ENCODE data around the gene CILP2. TPM values are rescaled to one million over a fixed set of nuclear protein-coding genes. Genes with fewer than 3 reads are reported as not detected.

The CILP2 gene
- total and polyA plus RNA-seq, 2 experiments from 2014 or later: 4.0 to 21.6 TPM

DNA sequence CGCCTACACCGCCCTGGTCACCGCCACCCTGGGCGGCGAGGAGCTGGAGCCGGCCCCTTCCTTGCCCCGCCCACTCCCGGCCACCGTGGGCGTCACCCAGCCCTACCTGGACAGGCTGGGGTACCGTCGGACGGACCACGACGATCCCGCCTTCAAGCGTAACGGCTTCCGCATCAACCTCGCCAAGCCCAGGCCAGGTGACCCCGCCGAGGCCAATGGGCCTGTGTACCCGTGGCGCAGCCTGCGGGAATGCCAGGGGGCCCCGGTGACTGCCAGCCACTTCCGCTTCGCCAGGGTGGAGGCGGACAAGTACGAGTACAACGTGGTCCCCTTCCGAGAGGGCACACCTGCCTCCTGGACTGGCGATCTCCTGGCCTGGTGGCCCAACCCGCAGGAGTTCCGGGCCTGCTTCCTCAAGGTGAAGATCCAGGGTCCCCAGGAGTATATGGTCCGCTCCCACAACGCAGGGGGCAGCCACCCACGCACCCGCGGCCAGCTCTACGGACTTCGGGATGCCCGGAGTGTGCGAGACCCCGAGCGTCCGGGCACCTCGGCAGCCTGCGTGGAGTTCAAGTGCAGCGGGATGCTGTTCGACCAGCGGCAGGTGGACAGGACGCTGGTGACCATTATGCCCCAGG is 7.0 kb downstream of the CILP2 start:
- no peaks in the 10 kb centered on the region for H3K79me2 ChIP-seq (replicated peaks; ENCODE audit: insufficient read depth)
- no peaks in the 10 kb centered on the region; the same call in 2 of the 3 replicates for H3K9me3 Mint-ChIP-seq
- no peak for DNase-seq (ENCODE audit: low spot score)
- no peak overlapping the region for H3K4me3 Mint-ChIP-seq
- no peak overlapping the region for H3K4me2 ChIP-seq
- no peak overlapping the region for H3K4me3 ChIP-seq
- no peaks in the 10 kb centered on the region for H3K36me3 ChIP-seq (ENCODE audit: insufficient read depth)
- H2AFZ ChIP-seq: no peak overlapping the region
- H3K9me2 ChIP-seq (ENCODE audit: insufficient read depth): no peaks in the 10 kb centered on the region
- no peaks in the 10 kb centered on the region; the same call in 2 of the 3 replicates for H3K36me3 Mint-ChIP-seq (ENCODE audit: low read depth)
- no peaks in the 10 kb centered on the region for H3F3A ChIP-seq (replicated peaks; ENCODE audit: low read depth)
- H3K27me3 ChIP-seq (ENCODE audit: insufficient read depth): peaks cover 5% of the 10 kb centered on the region; the same call in 1 of the 2 replicates
- no peak overlapping the region for H3K27ac ChIP-seq (ENCODE audit: low read depth)
- no peaks in the 10 kb centered on the region for H4K20me1 ChIP-seq (replicated peaks; ENCODE audit: insufficient read depth)
- peaks cover 8% of the 10 kb centered on the region; the same call in 2 of the 3 replicates for H3K4me1 Mint-ChIP-seq
- no peaks in the 10 kb centered on the region for H3K4me1 ChIP-seq (ENCODE audit: insufficient read depth)
- H3K27ac Mint-ChIP-seq: no peak overlapping the region
- TF ChIP-seq CREB1 (CRISPR knock-in tag; IDR thresholded peaks at IDR 0.05; ENCODE audit: low read depth): no peak
- TF ChIP-seq ZNF331 (CRISPR knock-in tag; IDR thresholded peaks at IDR 0.05; ENCODE audit: low read depth): no peak
- TF ChIP-seq EZH2 (IDR thresholded peaks at IDR 0.05; ENCODE audit: low read depth, unreplicated experiment): no peak
- TF ChIP-seq, protein P1, sequence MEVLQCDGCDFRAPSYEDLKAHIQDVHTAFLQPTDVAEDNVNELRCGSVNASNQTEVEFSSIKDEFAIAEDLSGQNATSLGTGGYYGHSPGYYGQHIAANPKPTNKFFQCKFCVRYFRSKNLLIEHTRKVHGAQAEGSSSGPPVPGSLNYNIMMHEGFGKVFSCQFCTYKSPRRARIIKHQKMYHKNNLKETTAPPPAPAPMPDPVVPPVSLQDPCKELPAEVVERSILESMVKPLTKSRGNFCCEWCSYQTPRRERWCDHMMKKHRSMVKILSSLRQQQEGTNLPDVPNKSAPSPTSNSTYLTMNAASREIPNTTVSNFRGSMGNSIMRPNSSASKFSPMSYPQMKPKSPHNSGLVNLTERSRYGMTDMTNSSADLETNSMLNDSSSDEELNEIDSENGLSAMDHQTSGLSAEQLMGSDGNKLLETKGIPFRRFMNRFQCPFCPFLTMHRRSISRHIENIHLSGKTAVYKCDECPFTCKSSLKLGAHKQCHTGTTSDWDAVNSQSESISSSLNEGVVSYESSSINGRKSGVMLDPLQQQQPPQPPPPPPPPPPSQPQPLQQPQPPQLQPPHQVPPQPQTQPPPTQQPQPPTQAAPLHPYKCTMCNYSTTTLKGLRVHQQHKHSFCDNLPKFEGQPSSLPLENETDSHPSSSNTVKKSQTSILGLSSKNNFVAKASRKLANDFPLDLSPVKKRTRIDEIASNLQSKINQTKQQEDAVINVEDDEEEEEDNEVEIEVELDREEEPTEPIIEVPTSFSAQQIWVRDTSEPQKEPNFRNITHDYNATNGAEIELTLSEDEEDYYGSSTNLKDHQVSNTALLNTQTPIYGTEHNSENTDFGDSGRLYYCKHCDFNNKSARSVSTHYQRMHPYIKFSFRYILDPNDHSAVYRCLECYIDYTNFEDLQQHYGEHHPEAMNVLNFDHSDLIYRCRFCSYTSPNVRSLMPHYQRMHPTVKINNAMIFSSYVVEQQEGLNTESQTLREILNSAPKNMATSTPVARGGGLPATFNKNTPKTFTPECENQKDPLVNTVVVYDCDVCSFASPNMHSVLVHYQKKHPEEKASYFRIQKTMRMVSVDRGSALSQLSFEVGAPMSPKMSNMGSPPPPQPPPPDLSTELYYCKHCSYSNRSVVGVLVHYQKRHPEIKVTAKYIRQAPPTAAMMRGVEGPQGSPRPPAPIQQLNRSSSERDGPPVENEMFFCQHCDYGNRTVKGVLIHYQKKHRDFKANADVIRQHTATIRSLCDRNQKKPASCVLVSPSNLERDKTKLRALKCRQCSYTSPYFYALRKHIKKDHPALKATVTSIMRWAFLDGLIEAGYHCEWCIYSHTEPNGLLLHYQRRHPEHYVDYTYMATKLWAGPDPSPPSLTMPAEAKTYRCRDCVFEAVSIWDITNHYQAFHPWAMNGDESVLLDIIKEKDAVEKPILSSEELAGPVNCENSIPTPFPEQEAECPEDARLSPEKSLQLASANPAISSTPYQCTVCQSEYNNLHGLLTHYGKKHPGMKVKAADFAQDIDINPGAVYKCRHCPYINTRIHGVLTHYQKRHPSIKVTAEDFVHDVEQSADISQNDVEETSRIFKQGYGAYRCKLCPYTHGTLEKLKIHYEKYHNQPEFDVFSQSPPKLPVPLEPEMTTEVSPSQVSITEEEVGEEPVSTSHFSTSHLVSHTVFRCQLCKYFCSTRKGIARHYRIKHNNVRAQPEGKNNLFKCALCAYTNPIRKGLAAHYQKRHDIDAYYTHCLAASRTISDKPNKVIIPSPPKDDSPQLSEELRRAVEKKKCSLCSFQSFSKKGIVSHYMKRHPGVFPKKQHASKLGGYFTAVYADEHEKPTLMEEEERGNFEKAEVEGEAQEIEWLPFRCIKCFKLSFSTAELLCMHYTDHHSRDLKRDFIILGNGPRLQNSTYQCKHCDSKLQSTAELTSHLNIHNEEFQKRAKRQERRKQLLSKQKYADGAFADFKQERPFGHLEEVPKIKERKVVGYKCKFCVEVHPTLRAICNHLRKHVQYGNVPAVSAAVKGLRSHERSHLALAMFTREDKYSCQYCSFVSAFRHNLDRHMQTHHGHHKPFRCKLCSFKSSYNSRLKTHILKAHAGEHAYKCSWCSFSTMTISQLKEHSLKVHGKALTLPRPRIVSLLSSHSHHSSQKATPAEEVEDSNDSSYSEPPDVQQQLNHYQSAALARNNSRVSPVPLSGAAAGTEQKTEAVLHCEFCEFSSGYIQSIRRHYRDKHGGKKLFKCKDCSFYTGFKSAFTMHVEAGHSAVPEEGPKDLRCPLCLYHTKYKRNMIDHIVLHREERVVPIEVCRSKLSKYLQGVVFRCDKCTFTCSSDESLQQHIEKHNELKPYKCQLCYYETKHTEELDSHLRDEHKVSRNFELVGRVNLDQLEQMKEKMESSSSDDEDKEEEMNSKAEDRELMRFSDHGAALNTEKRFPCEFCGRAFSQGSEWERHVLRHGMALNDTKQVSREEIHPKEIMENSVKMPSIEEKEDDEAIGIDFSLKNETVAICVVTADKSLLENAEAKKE (CRISPR knock-in tag; IDR thresholded peaks at IDR 0.05): no peak
- TF ChIP-seq JUNB (IDR thresholded peaks at IDR 0.05; ENCODE audit: unreplicated experiment): no peak
- ATAC-seq: no peak
- H3K27me3 Mint-ChIP-seq (ENCODE audit: insufficient read depth, low read depth, poor library complexity): peaks cover 7% of the 10 kb centered on the region

DNA sequence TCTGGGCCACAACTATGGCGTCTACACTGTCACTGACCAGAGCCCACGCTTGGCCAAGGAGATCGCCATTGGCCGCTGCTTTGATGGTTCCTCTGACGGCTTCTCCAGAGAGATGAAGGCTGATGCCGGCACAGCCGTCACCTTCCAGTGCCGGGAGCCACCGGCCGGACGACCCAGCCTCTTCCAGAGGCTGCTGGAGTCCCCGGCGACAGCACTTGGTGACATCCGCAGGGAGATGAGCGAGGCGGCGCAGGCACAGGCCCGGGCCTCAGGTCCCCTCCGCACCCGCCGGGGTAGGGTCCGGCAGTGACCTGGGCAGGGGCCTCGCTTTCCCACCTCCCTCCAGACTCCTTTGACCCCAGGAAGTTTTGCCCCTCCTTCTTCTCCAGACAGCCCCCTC is 7.6 kb downstream of the CILP2 start:
- Histone ChIP-seq H3K36me3 (ENCODE audit: insufficient read depth) (no peaks in the 10 kb centered on the region), H4K20me1 (replicated peaks; ENCODE audit: insufficient read depth) (no peaks in the 10 kb centered on the region), H3K27ac (ENCODE audit: low read depth) (no peak overlapping the region), H3K4me2 (no peak overlapping the region), H3K4me1 (ENCODE audit: insufficient read depth) (no peaks in the 10 kb centered on the region), H3F3A (replicated peaks; ENCODE audit: low read depth) (no peaks in the 10 kb centered on the region), H2AFZ (no peak overlapping the region), H3K79me2 (replicated peaks; ENCODE audit: insufficient read depth) (no peaks in the 10 kb centered on the region), H3K9me2 (ENCODE audit: insufficient read depth) (no peaks in the 10 kb centered on the region), H3K27me3 (ENCODE audit: insufficient read depth) (peaks cover 1% of the 10 kb centered on the region; the same call in 1 of the 2 replicates), H3K4me3 (no peak overlapping the region)
- H3K27me3 Mint-ChIP-seq (ENCODE audit: insufficient read depth, low read depth, poor library complexity): peaks cover 7% of the 10 kb centered on the region
- DNase-seq (ENCODE audit: low spot score): no peak
- H3K9me3 Mint-ChIP-seq: no peaks in the 10 kb centered on the region; the same call in 2 of the 3 replicates
- ATAC-seq: no peak
- H3K36me3 Mint-ChIP-seq (ENCODE audit: low read depth): no peaks in the 10 kb centered on the region; the same call in 2 of the 3 replicates
- no peak overlapping the region for H3K4me3 Mint-ChIP-seq
- H3K4me1 Mint-ChIP-seq: peaks cover 6% of the 10 kb centered on the region; the same call in 2 of the 3 replicates
- no peak overlapping the region for H3K27ac Mint-ChIP-seq
- TF ChIP-seq EZH2phosphoT487 (IDR thresholded peaks at IDR 0.05; ENCODE audit: unreplicated experiment) (no peak), STAT1 (IDR thresholded peaks at IDR 0.05; ENCODE audit: unreplicated experiment) (no peak), ZNF114 (CRISPR knock-in tag; IDR thresholded peaks at IDR 0.05) (no peak), CREB1 (CRISPR knock-in tag; IDR thresholded peaks at IDR 0.05; ENCODE audit: low read depth) (no peak), POLR2AphosphoS5 (IDR thresholded peaks at IDR 0.05; ENCODE audit: low read depth) (no peak)
- TF ChIP-seq, protein P2, sequence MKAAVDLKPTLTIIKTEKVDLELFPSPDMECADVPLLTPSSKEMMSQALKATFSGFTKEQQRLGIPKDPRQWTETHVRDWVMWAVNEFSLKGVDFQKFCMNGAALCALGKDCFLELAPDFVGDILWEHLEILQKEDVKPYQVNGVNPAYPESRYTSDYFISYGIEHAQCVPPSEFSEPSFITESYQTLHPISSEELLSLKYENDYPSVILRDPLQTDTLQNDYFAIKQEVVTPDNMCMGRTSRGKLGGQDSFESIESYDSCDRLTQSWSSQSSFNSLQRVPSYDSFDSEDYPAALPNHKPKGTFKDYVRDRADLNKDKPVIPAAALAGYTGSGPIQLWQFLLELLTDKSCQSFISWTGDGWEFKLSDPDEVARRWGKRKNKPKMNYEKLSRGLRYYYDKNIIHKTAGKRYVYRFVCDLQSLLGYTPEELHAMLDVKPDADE (IDR thresholded peaks at IDR 0.05): no peak
- TF ChIP-seq, protein P3, sequence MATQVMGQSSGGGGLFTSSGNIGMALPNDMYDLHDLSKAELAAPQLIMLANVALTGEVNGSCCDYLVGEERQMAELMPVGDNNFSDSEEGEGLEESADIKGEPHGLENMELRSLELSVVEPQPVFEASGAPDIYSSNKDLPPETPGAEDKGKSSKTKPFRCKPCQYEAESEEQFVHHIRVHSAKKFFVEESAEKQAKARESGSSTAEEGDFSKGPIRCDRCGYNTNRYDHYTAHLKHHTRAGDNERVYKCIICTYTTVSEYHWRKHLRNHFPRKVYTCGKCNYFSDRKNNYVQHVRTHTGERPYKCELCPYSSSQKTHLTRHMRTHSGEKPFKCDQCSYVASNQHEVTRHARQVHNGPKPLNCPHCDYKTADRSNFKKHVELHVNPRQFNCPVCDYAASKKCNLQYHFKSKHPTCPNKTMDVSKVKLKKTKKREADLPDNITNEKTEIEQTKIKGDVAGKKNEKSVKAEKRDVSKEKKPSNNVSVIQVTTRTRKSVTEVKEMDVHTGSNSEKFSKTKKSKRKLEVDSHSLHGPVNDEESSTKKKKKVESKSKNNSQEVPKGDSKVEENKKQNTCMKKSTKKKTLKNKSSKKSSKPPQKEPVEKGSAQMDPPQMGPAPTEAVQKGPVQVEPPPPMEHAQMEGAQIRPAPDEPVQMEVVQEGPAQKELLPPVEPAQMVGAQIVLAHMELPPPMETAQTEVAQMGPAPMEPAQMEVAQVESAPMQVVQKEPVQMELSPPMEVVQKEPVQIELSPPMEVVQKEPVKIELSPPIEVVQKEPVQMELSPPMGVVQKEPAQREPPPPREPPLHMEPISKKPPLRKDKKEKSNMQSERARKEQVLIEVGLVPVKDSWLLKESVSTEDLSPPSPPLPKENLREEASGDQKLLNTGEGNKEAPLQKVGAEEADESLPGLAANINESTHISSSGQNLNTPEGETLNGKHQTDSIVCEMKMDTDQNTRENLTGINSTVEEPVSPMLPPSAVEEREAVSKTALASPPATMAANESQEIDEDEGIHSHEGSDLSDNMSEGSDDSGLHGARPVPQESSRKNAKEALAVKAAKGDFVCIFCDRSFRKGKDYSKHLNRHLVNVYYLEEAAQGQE (IDR thresholded peaks at IDR 0.05; ENCODE audit: unreplicated experiment): no peak

Measured in GM23338 (cell line).